NB4 (cell line): ENCODE data around the gene WDR62.

ENCODE experiments used
- POLR2A ChIP-seq: IDR thresholded peaks from 2 replicates; pipeline ENCODE4 v1.6.1; 2011; ENCODE audit warnings: mild to moderate bottlenecking; ENCODE audit not compliant: insufficient read length; ENCODE audit errors: extremely low read depth
- TF ChIP-seq, protein P1 (sequence below): IDR thresholded peaks from one replicate; pipeline ENCODE4 v1.5.1; 2012; ENCODE audit warnings: low read depth, low read length

DNA sequence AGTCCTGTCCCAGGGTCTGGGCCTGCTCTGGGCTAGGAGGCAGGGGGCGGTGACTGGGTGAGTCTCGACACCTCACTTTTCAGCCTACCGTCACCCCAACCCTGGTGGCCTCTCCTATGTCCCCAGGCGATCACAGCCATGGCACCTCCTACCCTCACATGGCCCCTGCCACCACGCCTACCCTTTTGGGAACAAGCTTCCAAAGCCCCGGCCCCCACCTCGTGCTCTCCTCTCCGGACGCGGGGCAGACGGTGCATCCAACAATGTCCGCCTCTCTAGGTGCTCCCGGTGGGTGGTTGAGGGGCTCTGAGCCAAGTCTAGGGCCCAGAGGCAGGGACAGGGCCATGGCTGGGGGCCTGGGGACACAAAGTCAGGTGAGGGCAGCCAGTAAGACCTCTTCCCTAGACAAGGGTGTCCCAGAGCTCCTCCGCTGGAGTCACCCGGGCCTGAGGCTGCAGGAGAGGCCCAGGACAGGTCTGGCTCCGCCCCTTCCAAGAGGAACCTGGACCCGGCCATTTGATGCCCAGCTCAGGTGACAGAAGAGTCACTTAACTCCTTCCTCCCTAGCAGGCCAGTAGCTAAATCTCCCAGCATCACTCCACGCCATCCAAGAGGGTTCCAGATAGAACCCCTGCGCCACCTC, 46.2 kb upstream of the WDR62 start, which contains the start of gene SYNE4:
- TF ChIP-seq, protein P1, sequence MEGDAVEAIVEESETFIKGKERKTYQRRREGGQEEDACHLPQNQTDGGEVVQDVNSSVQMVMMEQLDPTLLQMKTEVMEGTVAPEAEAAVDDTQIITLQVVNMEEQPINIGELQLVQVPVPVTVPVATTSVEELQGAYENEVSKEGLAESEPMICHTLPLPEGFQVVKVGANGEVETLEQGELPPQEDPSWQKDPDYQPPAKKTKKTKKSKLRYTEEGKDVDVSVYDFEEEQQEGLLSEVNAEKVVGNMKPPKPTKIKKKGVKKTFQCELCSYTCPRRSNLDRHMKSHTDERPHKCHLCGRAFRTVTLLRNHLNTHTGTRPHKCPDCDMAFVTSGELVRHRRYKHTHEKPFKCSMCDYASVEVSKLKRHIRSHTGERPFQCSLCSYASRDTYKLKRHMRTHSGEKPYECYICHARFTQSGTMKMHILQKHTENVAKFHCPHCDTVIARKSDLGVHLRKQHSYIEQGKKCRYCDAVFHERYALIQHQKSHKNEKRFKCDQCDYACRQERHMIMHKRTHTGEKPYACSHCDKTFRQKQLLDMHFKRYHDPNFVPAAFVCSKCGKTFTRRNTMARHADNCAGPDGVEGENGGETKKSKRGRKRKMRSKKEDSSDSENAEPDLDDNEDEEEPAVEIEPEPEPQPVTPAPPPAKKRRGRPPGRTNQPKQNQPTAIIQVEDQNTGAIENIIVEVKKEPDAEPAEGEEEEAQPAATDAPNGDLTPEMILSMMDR, result no peak
- no peak for TF ChIP-seq POLR2A
